Omental fat pad (tissue), 4 donors: ENCODE results near the gene COL6A5. TPM values are rescaled to one million over a fixed set of nuclear protein-coding genes. Genes with fewer than 3 reads are reported as not detected.
"Not testable (repeated sequence)": the region's sequence is repeated elsewhere in the genome, so short reads cannot be mapped to it uniquely, and the experiment has no call there.

Experiments used
- ATAC-seq: fragments of 150-250 bp; one replicate; pipeline ENCODE4 v1.9.1; 2016; ENCODE audit warnings: mild to moderate bottlenecking, moderate library complexity; ENCODE audit not compliant: low FRiP score
- DNase-seq: peaks from one replicate; pipeline ENCODE4 v3.0.0-alpha.2; 2019; ENCODE audit warnings: low spot score
- CTCF ChIP-seq, 3 donors: fragments of 450-650 bp; IDR thresholded peaks; one replicate each; pipeline ENCODE4 v1.5.1; 2016 to 2017; ENCODE audit warnings: antibody characterized with exemption in 3 of 3, mild to moderate bottlenecking in 3 of 3, moderate library complexity in 2 of 3
- total RNA-seq, 4 donors: library from RNA; depleted of rRNA; stranded (reverse); fragments of >200 nt; gene quantifications; one replicate each; pipeline ENCODE4 v1.1.0, GENCODE V29; 2016

The COL6A5 gene
- total RNA-seq, 4 donors from 2014 or later, result 0.09 TPM; not detected in 3

GRCh38 chr3:130405956-130406355 lies 60.5 kb downstream of the COL6A5 start:
- DNase-seq (no peak), ATAC-seq (no peak)
- no peak for TF ChIP-seq CTCF (IDR thresholded peaks at IDR 0.05)

- ATAC-seq, DNase-seq: not testable (repeated sequence)
Measured at GRCh38 chr3:130408253-130408652, 62.8 kb downstream of the COL6A5 start.

GRCh38 chr3:130411320-130411719 lies 65.8 kb downstream of the COL6A5 start:
- no peak for ATAC-seq
- DNase-seq, result no peak
- no peak for TF ChIP-seq CTCF (IDR thresholded peaks at IDR 0.05)

- DNase-seq, result no peak
- ATAC-seq, result no peak
- no peak for TF ChIP-seq CTCF (IDR thresholded peaks at IDR 0.05)
Measured at GRCh38 chr3:130412991-130413560, 67.6 kb downstream of the COL6A5 start.

GRCh38 chr3:130414457-130414856 lies 69.0 kb downstream of the COL6A5 start:
- DNase-seq, result no peak
- TF ChIP-seq CTCF (IDR thresholded peaks at IDR 0.05), result no peak
- ATAC-seq, result no peak

- no peak for TF ChIP-seq CTCF (IDR thresholded peaks at IDR 0.05)
- ATAC-seq, result no peak
- DNase-seq, result no peak
Measured at GRCh38 chr3:130420466-130420865, 75.0 kb downstream of the COL6A5 start.

GRCh38 chr3:130423064-130423463 lies 77.6 kb downstream of the COL6A5 start:
- DNase-seq (no peak), ATAC-seq (no peak)
- no peak for TF ChIP-seq CTCF (IDR thresholded peaks at IDR 0.05)

GRCh38 chr3:130424837-130425236 lies 79.4 kb downstream of the COL6A5 start:
- no peak for ATAC-seq
- no peak for TF ChIP-seq CTCF (IDR thresholded peaks at IDR 0.05)
- DNase-seq, result no peak
